Measurements from ENCODE around the gene FNDC4. TPM values are rescaled to one million over a fixed set of nuclear protein-coding genes. Genes with fewer than 3 reads are reported as not detected.

FNDC4 gene
- total and polyA plus RNA-seq, 2 of the 8 experiments (the other 6 are each of a cell fraction or from before 2014, with no cell fraction given) = 14.1 to 14.7 TPM

DNA sequence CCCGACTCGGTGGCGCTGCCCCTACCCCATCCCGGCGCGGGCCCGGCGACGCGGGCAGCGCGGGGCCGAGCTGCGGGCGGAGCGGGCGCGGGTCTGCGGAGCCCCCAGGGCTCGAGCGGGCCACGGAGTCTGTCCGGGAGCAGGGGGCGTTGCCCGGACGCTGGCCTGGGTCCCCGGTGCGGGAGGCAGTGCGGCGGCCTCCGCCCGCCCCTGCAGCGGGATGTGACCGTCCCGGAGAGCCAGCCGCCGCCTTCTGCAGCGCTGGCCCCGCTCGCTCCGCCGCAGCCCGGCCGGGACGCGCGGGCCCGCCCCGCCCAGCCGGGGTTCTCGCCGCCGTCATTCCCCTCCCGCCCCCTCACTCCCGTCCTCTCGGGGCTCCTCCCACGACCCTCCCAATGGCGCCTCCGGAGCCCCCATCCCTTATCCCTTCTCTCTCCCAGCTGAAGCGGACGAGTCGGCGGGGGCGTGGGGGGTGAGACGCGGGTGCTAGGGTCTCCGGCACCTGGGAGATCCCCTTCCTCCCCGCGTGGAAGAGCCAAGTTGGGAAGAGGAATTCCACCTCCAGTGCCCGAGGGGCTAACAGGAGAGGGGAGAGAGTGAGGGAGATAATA lies at the start of gene FNDC4 (continued):
- TF ChIP-seq, protein P1, sequence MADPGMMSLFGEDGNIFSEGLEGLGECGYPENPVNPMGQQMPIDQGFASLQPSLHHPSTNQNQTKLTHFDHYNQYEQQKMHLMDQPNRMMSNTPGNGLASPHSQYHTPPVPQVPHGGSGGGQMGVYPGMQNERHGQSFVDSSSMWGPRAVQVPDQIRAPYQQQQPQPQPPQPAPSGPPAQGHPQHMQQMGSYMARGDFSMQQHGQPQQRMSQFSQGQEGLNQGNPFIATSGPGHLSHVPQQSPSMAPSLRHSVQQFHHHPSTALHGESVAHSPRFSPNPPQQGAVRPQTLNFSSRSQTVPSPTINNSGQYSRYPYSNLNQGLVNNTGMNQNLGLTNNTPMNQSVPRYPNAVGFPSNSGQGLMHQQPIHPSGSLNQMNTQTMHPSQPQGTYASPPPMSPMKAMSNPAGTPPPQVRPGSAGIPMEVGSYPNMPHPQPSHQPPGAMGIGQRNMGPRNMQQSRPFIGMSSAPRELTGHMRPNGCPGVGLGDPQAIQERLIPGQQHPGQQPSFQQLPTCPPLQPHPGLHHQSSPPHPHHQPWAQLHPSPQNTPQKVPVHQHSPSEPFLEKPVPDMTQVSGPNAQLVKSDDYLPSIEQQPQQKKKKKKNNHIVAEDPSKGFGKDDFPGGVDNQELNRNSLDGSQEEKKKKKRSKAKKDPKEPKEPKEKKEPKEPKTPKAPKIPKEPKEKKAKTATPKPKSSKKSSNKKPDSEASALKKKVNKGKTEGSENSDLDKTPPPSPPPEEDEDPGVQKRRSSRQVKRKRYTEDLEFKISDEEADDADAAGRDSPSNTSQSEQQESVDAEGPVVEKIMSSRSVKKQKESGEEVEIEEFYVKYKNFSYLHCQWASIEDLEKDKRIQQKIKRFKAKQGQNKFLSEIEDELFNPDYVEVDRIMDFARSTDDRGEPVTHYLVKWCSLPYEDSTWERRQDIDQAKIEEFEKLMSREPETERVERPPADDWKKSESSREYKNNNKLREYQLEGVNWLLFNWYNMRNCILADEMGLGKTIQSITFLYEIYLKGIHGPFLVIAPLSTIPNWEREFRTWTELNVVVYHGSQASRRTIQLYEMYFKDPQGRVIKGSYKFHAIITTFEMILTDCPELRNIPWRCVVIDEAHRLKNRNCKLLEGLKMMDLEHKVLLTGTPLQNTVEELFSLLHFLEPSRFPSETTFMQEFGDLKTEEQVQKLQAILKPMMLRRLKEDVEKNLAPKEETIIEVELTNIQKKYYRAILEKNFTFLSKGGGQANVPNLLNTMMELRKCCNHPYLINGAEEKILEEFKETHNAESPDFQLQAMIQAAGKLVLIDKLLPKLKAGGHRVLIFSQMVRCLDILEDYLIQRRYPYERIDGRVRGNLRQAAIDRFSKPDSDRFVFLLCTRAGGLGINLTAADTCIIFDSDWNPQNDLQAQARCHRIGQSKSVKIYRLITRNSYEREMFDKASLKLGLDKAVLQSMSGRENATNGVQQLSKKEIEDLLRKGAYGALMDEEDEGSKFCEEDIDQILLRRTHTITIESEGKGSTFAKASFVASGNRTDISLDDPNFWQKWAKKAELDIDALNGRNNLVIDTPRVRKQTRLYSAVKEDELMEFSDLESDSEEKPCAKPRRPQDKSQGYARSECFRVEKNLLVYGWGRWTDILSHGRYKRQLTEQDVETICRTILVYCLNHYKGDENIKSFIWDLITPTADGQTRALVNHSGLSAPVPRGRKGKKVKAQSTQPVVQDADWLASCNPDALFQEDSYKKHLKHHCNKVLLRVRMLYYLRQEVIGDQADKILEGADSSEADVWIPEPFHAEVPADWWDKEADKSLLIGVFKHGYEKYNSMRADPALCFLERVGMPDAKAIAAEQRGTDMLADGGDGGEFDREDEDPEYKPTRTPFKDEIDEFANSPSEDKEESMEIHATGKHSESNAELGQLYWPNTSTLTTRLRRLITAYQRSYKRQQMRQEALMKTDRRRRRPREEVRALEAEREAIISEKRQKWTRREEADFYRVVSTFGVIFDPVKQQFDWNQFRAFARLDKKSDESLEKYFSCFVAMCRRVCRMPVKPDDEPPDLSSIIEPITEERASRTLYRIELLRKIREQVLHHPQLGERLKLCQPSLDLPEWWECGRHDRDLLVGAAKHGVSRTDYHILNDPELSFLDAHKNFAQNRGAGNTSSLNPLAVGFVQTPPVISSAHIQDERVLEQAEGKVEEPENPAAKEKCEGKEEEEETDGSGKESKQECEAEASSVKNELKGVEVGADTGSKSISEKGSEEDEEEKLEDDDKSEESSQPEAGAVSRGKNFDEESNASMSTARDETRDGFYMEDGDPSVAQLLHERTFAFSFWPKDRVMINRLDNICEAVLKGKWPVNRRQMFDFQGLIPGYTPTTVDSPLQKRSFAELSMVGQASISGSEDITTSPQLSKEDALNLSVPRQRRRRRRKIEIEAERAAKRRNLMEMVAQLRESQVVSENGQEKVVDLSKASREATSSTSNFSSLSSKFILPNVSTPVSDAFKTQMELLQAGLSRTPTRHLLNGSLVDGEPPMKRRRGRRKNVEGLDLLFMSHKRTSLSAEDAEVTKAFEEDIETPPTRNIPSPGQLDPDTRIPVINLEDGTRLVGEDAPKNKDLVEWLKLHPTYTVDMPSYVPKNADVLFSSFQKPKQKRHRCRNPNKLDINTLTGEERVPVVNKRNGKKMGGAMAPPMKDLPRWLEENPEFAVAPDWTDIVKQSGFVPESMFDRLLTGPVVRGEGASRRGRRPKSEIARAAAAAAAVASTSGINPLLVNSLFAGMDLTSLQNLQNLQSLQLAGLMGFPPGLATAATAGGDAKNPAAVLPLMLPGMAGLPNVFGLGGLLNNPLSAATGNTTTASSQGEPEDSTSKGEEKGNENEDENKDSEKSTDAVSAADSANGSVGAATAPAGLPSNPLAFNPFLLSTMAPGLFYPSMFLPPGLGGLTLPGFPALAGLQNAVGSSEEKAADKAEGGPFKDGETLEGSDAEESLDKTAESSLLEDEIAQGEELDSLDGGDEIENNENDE (IDR thresholded peaks at IDR 0.05; ENCODE audit: insufficient replicate concordance, low read length) = no peak
